H9 (cell line): ENCODE results near the gene LRCH1. TPM values are rescaled to one million over a fixed set of nuclear protein-coding genes. Genes with fewer than 3 reads are reported as not detected.
"Not testable (repeated sequence)": the region's sequence is repeated elsewhere in the genome, so short reads cannot be mapped to it uniquely, and the experiment has no call there.

Experiments
- DNase-seq: peaks from one replicate; pipeline ENCODE4 v3.0.0-alpha.2; 2017
- H2AFZ ChIP-seq: one replicate; pipeline ENCODE4 v1.6.1; 2013; ENCODE audit warnings: mild to moderate bottlenecking, low read length, control low read depth, moderate library complexity
- H2AK5ac ChIP-seq: 2 replicates; pipeline ENCODE4 v1.6.1; 2013; ENCODE audit warnings: low read length, control low read depth, mixed read lengths; ENCODE audit not compliant: insufficient read length
- H2BK120ac ChIP-seq: one replicate; pipeline ENCODE4 v1.6.1; 2013; ENCODE audit warnings: low read depth, mild to moderate bottlenecking, low read length, control low read depth, inconsistent platforms; ENCODE audit not compliant: poor library complexity, severe bottlenecking
- H2BK12ac ChIP-seq: 2 replicates; pipeline ENCODE4 v1.6.1; 2013; ENCODE audit warnings: low read length, control low read depth, mixed read lengths, low read depth; ENCODE audit not compliant: insufficient read length
- H2BK15ac ChIP-seq: 2 replicates; pipeline ENCODE4 v1.6.1; 2013; ENCODE audit warnings: low read depth, low read length, control low read depth
- H2BK20ac ChIP-seq: one replicate; pipeline ENCODE4 v1.6.1; 2013; ENCODE audit warnings: low read depth, mild to moderate bottlenecking, low read length, control low read depth, inconsistent platforms; ENCODE audit not compliant: poor library complexity, severe bottlenecking
- H2BK5ac ChIP-seq: 2 replicates; pipeline ENCODE4 v1.6.1; 2013; ENCODE audit warnings: low read length, control low read depth, mixed read lengths; ENCODE audit not compliant: insufficient read length
- H3K14ac ChIP-seq: 2 replicates; pipeline ENCODE4 v1.6.1; 2013; ENCODE audit warnings: low read length, control low read depth; ENCODE audit not compliant: insufficient read depth
- H3K18ac ChIP-seq: 2 replicates; pipeline ENCODE4 v1.6.1; 2013; ENCODE audit warnings: low read depth, mild to moderate bottlenecking, mixed read lengths, low read length, control low read depth; ENCODE audit not compliant: insufficient read length
- H3K23ac ChIP-seq: 2 replicates; pipeline ENCODE4 v1.6.1; 2013; ENCODE audit warnings: low read length, control low read depth, mixed read lengths, low read depth; ENCODE audit not compliant: insufficient read length
- H3K23me2 ChIP-seq: 2 replicates; pipeline ENCODE4 v1.6.1; 2013; ENCODE audit warnings: low read depth, mild to moderate bottlenecking, mixed read lengths, low read length, control low read depth; ENCODE audit not compliant: insufficient read length, poor library complexity, severe bottlenecking
- H3K27ac ChIP-seq: 2 replicates; pipeline ENCODE4 v1.5.1; 2013; ENCODE audit warnings: low read length, control low read depth, mixed read lengths, low read depth; ENCODE audit not compliant: insufficient read length
- H3K27me3 ChIP-seq: 2 replicates; pipeline ENCODE4 v1.6.1; 2013; ENCODE audit warnings: low read length, control low read depth, inconsistent platforms; ENCODE audit not compliant: insufficient read depth
- H3K4ac ChIP-seq: 2 replicates; pipeline ENCODE4 v1.6.1; 2013; ENCODE audit warnings: low read depth, mild to moderate bottlenecking, control low read depth, inconsistent platforms, low read length, moderate library complexity
- H3K4me1 ChIP-seq: 2 replicates; pipeline ENCODE4 v1.6.1; 2013; ENCODE audit warnings: low read length, control low read depth, inconsistent platforms; ENCODE audit not compliant: insufficient read depth
- H3K4me2 ChIP-seq: 2 replicates; pipeline ENCODE4 v1.6.1; 2013; ENCODE audit warnings: low read length, control low read depth, mixed read lengths; ENCODE audit not compliant: insufficient read length, insufficient read depth
- H3K56ac ChIP-seq: 2 replicates; pipeline ENCODE4 v1.6.1; 2013; ENCODE audit warnings: low read depth, mild to moderate bottlenecking, mixed read lengths, low read length, control low read depth; ENCODE audit not compliant: insufficient read length
- H3K79me1 ChIP-seq: 2 replicates; pipeline ENCODE4 v1.6.1; 2013; ENCODE audit warnings: low read depth, mild to moderate bottlenecking, moderate library complexity, low read length, control low read depth, inconsistent platforms; ENCODE audit not compliant: insufficient read depth, poor library complexity, severe bottlenecking
- H3K79me2 ChIP-seq: 2 replicates; pipeline ENCODE4 v1.6.1; 2013; ENCODE audit warnings: low read length, control low read depth, inconsistent platforms; ENCODE audit not compliant: insufficient read depth
- H3K9ac ChIP-seq: 2 replicates; pipeline ENCODE4 v1.6.1; 2013; ENCODE audit warnings: low read length, control low read depth, mixed read lengths; ENCODE audit not compliant: insufficient read length; ENCODE audit errors: extremely low read depth
- H3K9me3 ChIP-seq: one replicate; pipeline ENCODE4 v1.6.1; 2013; ENCODE audit warnings: low read depth, low read length, inconsistent platforms; ENCODE audit not compliant: control insufficient read depth
- H3T11ph ChIP-seq: one replicate; pipeline ENCODE4 v1.6.1; 2013; ENCODE audit warnings: mild to moderate bottlenecking, low read length, control low read depth, inconsistent platforms
- H4K20me1 ChIP-seq: one replicate; pipeline ENCODE4 v1.6.1; 2013; ENCODE audit not compliant: control insufficient read depth, insufficient read length, insufficient read depth
- H4K5ac ChIP-seq: 2 replicates; pipeline ENCODE4 v1.6.1; 2013; ENCODE audit warnings: low read depth, mild to moderate bottlenecking, mixed read lengths, low read length, control low read depth; ENCODE audit not compliant: insufficient read length
- H4K8ac ChIP-seq: replicated peaks from 2 replicates; pipeline ENCODE4 v1.6.1; 2013; ENCODE audit warnings: low read length, control low read depth, mixed read lengths, low read depth; ENCODE audit not compliant: insufficient read length
- H4K91ac ChIP-seq: 2 replicates; pipeline ENCODE4 v1.6.1; 2013; ENCODE audit warnings: low read depth, mild to moderate bottlenecking, moderate library complexity, mixed read lengths, low read length, control low read depth; ENCODE audit not compliant: insufficient read length
- H3K27ac Mint-ChIP-seq, 3 experiments: 2 replicates in 2 of 3; 3 replicates in 1 of 3; pipeline ENCODE4 v1.8.0; 2020 to 2021; ENCODE audit warnings: mixed read lengths in 3 of 3, mild to moderate bottlenecking in 1 of 3, moderate library complexity in 1 of 3
- H3K27me3 Mint-ChIP-seq: 2 replicates; pipeline ENCODE4 v1.8.0; 2021; ENCODE audit warnings: low read depth, mild to moderate bottlenecking, moderate library complexity, mixed read lengths
- H3K36me3 Mint-ChIP-seq, 3 experiments: 2 replicates in 2 of 3; 3 replicates in 1 of 3; pipeline ENCODE4 v1.8.0; 2020 to 2021; ENCODE audit warnings: low read depth in 3 of 3, mixed read lengths in 3 of 3; ENCODE audit not compliant: insufficient read depth in 1 of 3
- H3K4me1 Mint-ChIP-seq, 2 experiments: 2 replicates each; pipeline ENCODE4 v1.8.0; 2020; ENCODE audit warnings: mixed read lengths in 2 of 2
- H3K4me3 Mint-ChIP-seq, 2 experiments: 2 replicates in 1 of 2; 3 replicates in 1 of 2; pipeline ENCODE4 v1.8.0; 2020 to 2021; ENCODE audit warnings: mild to moderate bottlenecking in 2 of 2, mixed read lengths in 2 of 2, moderate library complexity in 1 of 2
- H3K9me3 Mint-ChIP-seq, 2 experiments: 2 replicates in 1 of 2; 3 replicates in 1 of 2; pipeline ENCODE4 v1.8.0; 2020; ENCODE audit warnings: mild to moderate bottlenecking in 2 of 2, mixed read lengths in 2 of 2, moderate library complexity in 1 of 2
- WGBS: extraction: QIAGEN DNeasy Blood & Tissue Kit; methylation state at CpG from one replicate; pipeline ENCODE4 v1.1.7; 2013; ENCODE audit warnings: missing lambda C conversion rate, low lambda C conversion rate, mixed read lengths; ENCODE audit not compliant: insufficient read length; ENCODE audit errors: extremely low coverage; 5-methylcytosine and 5-hydroxymethylcytosine counted together
- total RNA-seq: library from RNA; stranded (reverse); gene quantifications from 2 replicates; pipeline ENCODE4 v1.2.1, GENCODE V29; 2021
- TF ChIP-seq, protein P1 (sequence below): fragments of 200-600 bp; sonication (generic); conservative IDR thresholded peaks from 3 replicates; pipeline ENCODE4 v1.8.0; 2021; ENCODE audit warnings: antibody characterized with exemption, mild to moderate bottlenecking

The LRCH1 gene
- total RNA-seq, 1 experiment from 2014 or later = 8.0 TPM

DNA sequence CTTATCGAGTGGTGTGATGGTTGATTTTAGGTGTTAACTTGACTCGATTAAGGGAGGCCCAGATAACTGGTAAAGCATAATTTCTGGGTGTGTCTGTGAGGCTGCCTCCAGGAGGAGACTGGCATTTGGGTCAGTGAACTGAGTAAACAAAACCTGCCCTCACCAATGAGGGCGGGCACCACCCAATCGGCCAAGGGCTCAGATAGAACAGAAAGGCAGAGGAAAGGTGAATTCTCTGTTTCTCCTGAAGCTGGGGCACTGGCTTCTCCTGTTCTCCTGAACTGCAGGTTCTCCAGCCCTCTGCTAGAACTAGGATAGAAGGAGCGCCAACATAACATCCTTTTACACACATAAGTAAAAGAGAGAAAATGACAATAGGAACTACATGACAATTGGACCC, 208.9 kb downstream of the LRCH1 start:
- no peaks in the 10 kb centered on the region for H3K79me1 ChIP-seq
- Mint-ChIP-seq H3K9me3 (no peaks in the 10 kb centered on the region), H3K27me3 (no peaks in the 10 kb centered on the region), H3K36me3 (no peaks in the 10 kb centered on the region), H3K4me1 (peaks cover 3 to 4% of the 10 kb centered on the region in 2 experiments), H3K4me3 (no peak overlapping the region), H3K27ac (no peak overlapping the region)
- DNase-seq = no peak
- H4K5ac ChIP-seq = no peak overlapping the region
- no peak overlapping the region for H2BK12ac ChIP-seq
- H3K79me2 ChIP-seq = no peaks in the 10 kb centered on the region
- H3K4me2 ChIP-seq = no peak overlapping the region
- H2BK15ac ChIP-seq = no peak overlapping the region
- no peak overlapping the region for H2AFZ ChIP-seq
- no peak overlapping the region for H3T11ph ChIP-seq
- no peak overlapping the region for H3K23ac ChIP-seq
- no peak overlapping the region for H4K91ac ChIP-seq
- no peak overlapping the region for H3K14ac ChIP-seq
- no peak overlapping the region for H2AK5ac ChIP-seq
- H3K23me2 ChIP-seq = peaks cover 2% of the 10 kb centered on the region
- no peak overlapping the region for H3K27ac ChIP-seq
- no peaks in the 10 kb centered on the region; the same call in 1 of the 2 replicates for H3K4me1 ChIP-seq
- H3K27me3 ChIP-seq = no peaks in the 10 kb centered on the region
- no peak overlapping the region for H3K56ac ChIP-seq
- H3K9me3 ChIP-seq = no peaks in the 10 kb centered on the region
- no peaks in the 10 kb centered on the region for H4K20me1 ChIP-seq
- no peak overlapping the region for H3K18ac ChIP-seq
- H2BK20ac ChIP-seq = no peak overlapping the region
- no peak overlapping the region for H3K9ac ChIP-seq
- H3K4ac ChIP-seq = no peak overlapping the region
- no peak overlapping the region for H4K8ac ChIP-seq
- WGBS = no CpG with 5 or more reads among the region's 5 CpGs
- H2BK5ac ChIP-seq = no peak overlapping the region
- H2BK120ac ChIP-seq = no peak overlapping the region
- TF ChIP-seq, protein P1, sequence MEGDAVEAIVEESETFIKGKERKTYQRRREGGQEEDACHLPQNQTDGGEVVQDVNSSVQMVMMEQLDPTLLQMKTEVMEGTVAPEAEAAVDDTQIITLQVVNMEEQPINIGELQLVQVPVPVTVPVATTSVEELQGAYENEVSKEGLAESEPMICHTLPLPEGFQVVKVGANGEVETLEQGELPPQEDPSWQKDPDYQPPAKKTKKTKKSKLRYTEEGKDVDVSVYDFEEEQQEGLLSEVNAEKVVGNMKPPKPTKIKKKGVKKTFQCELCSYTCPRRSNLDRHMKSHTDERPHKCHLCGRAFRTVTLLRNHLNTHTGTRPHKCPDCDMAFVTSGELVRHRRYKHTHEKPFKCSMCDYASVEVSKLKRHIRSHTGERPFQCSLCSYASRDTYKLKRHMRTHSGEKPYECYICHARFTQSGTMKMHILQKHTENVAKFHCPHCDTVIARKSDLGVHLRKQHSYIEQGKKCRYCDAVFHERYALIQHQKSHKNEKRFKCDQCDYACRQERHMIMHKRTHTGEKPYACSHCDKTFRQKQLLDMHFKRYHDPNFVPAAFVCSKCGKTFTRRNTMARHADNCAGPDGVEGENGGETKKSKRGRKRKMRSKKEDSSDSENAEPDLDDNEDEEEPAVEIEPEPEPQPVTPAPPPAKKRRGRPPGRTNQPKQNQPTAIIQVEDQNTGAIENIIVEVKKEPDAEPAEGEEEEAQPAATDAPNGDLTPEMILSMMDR = no peak

DNA sequence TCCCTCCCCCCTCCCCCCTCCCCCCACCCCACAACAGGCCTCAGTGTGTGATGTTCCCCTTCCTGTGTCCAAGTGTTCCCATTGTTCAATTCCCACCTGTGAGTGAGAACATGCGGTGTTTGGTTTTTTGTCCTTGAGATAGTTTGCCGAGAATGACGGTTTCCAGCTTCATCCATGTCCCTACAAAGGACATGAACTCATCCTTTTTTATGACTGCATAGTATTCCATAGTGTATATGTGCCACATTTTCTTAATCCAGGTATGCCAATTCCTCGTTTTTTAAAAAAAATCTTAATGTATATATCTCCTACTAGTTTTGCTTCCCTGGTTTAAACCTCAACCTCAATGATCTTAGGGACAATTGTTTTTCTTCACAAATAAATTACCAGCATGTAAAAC, 217.0 kb downstream of the LRCH1 start:
- H3K27me3 ChIP-seq, H2AFZ ChIP-seq, H2AK5ac ChIP-seq, H3K79me1 ChIP-seq, H2BK12ac ChIP-seq, H3K27me3 Mint-ChIP-seq, H3K9ac ChIP-seq, H3K23me2 ChIP-seq, H3K23ac ChIP-seq, H2BK20ac ChIP-seq, H3K9me3 Mint-ChIP-seq, H3K4me2 ChIP-seq, H3K4me1 Mint-ChIP-seq, H3K18ac ChIP-seq, DNase-seq, H2BK120ac ChIP-seq, H3K14ac ChIP-seq, H2BK15ac ChIP-seq, H3K27ac ChIP-seq, H3T11ph ChIP-seq, H3K79me2 ChIP-seq, H4K8ac ChIP-seq, H3K4me1 ChIP-seq, H3K27ac Mint-ChIP-seq, H2BK5ac ChIP-seq, H3K56ac ChIP-seq, H3K4me3 Mint-ChIP-seq, H4K20me1 ChIP-seq, H4K91ac ChIP-seq, H3K4ac ChIP-seq, H3K9me3 ChIP-seq, H4K5ac ChIP-seq: not testable (repeated sequence)
- H3K36me3 Mint-ChIP-seq = peaks cover 12 to 39% (median 26%) of the 10 kb centered on the region in 3 experiments; a peak in 6 of 7 replicates
- WGBS = no CpG with 5 or more reads among the region's 4 CpGs
